NK-92 treated with Interleukin-12 subunit alpha and Interleukin-12 subunit beta, amount 100 ng/mL, for 24 hours (cell line): ENCODE measurements around the gene ATP1A1.

Experiments
- DNase-seq: peaks from one replicate; lab custom pipeline; 2025; lab: John Stamatoyannopoulos, UW

Gene ATP1A1

DNA sequence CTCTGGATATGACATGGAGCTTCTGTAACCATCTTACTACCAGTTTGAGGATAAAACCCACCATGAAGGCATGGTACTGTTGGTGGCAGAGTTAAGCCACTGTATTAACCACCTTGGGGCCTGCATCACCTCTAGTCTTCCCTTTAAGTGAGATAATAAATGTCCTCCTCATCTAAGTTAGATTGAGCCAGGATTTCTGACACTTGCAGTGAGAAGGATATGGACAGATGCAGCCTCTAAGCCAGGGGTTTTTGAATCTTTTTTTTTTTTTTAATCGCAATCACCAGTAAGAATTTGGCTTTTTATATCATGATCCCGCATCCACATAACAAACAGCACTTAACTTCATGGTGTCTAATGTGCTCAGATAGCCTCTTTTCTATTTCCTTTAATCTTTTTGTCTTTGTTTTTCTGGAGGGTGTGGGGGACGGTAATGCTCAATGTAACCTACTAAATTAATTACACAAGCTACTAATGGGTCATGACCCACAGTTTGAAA is 42.2 kb downstream of the ATP1A1 start:
- DNase-seq, result no peak

DNA sequence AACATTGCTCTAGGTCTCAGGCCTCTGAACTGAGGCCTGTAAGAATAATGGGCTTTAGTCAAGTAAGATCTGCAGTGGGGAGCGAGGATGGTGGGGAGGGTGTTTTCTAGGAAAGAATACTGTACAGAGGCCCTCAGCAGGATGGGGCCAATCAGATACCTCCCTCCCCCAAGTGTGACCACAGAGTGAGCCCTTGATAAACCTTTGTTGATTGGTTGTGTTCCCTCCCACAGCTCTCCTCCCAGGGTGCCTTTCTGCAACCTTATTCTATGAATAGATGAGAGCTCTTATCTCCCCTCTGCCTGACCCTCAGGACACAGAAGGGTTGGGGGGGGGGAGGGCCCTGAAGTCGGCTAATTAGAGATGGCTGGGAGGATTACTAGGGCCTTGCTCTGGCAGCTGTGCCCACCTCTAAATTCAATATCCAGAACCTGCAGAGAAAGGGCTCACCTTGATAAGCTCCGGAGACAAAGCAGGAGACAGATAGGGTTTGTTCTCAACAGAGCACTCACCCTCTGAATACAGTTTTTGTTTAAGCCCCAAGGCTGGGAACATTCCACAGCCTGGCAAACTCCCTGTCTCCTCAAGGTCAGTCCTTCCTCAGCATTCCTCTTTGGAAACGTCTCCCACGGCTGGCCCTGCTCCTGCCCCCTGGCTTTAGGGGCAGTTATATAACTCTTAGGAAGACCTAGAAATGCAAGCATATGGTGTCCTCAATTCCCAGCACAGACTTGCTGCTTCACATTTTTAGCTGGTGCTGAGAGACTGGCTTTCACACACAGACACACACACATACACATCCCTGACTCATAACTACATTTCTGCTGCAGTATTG is 42.9 kb downstream of the ATP1A1 start:
- no peak for DNase-seq

DNA sequence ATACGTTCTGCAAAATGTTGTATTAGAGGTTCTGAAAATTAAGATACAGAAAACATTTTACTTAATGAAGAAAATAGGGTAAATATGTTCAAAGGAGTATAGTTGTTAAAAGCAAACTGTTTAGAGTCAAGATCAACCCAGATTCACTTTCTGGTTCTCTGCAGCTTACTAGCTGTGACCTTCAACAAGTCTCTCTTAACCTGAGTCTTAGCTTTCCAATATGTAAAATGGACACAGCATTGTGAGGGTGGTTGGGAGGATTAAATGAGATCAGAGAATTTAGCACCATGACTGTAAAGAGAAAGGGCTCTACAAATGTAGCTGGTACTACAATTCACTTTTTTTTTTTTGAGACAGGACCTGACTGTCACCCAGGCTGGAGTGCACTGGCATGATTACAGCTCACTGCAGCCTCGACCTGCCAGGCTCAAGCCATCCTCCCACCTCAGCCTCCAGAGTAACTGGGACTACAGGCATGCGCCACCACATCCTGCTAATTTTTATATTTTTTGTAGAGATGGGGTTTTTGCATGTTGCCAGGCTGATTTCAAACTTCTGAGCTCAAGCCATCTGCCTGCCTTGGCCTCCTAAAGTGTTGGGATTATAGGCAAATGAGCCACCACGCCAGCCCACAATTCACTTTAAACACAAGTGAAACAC is 43.9 kb downstream of the ATP1A1 start:
- no peak for DNase-seq

DNA sequence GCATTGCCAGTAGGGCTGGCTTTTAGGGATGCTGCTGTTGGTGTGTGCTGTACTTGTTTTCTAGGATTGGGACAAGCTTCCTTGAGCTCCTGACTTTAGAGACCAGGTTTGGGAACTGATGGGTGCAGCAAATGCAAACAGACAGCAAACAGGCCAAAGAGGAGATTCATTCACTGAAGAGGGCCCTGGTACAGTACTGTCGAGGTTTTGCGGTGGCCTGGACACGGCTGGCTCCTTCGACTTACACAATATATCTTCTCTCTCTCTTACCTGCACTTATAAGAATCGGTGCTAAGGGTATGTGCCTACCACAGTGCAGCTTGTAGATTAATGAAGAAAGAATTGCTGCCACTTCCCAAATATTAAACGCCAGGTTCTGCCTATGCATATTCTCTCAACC is 44.6 kb downstream of the ATP1A1 start:
- no peak for DNase-seq

DNA sequence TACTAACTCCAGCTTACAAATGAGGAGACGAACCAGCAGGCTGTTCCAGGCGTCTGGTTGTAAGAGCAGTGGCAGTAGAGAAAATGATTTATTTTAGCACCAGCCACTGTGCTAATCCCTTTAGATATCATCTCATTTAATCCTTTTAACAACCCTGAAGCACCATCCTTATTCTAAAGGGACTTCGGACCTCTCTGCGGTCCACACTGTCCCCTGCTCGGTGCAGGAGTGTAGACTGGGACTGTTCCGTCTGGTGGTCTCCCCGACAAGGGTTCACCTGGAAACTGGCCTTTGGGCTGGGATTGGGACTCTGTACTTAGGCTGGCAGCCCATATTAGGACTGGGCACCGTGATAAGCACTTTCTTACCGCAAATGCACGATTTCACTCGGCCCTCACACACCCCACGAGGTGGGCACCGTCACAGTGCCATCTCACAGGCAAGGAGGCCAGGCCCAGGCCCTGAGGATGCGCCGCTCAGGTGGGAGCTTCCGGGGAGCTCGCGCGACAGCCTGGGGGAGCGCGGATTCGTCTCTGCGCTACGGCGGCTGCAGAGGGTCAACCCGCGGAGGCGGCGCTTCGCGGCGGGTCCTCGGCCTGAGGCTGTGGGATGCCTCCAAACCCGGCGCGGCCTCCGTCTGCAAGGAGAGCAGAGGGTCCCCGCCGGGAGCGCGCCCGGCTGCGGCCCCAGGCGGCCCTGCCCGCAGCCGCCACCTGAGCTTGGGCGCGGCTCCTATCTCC is 45.2 kb downstream of the ATP1A1 start:
- peak; percentile 75 for DNase-seq

DNA sequence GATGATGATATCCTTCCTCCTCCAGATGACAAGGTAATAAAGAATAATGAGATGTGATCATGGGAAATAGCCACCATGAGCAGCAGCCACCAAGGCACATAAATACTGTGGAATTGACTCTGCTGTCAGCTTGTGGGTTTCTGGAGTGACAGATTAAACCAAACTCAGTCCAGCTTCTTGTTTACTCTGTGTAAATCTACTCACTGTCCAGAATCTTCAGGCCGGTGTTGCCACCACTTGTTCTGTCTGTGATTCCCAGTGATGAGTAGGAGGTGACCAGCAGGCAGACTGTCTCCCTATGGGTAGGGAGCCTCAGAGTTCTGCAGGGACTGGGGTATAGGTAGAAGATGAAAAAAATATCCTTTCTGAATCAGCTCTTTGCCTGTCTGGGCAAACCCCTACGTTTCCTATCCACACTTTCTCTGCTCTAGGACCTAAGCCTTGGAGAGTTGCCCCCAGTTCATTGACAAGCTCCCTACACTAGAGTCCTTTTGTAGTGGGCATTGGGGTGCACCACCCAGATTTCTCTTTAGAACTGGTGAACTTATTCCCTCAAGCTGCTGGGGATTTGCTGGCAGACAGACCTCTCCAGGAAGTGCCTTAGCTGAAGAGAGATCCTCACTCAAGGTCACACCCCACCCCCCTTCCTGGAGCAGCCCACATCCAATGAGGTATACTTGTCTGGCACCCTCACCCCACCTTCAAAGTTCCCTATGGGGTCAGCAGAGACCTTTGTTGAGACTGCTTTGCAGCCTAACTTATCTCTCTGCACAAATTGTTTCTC is 47.6 kb downstream of the ATP1A1 start:
- DNase-seq, result no peak

DNA sequence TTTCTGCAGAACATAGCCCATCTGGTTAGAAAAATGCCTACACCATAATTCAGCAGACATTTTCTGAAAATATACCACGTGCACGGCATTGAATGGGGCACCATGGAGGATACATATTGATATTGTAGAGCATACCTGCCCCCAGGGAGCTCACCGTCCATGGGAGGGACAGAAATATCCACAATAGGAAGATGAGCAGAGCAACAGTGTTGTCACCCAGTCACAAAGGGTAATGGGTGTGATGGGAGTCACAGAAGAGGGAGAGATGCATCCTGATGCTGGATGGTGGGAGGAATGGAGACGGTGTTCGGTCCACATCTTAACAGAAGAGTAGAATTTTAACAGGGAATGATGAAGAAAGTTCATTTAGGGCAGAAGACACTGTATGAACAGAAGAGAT is 51.4 kb downstream of the ATP1A1 start:
- no peak for DNase-seq

DNA sequence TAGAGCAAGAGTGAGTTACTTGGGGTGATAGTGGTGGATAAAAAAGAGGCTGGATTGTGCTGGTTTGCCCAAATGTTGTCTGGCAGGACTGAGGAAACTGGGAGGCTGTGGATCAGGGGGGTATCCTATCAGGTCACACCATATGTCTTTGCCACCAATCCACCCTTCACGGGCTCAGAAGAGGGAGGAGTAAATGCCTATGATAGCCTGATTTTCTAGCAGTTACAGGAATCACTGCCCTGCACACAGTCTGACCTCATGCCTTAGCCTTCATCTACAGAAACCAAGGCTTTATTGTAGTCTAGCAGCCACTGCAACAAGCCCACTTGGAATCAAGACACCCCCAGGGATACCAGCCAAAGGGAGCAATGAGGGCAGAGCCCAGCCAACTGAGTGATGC is 51.8 kb downstream of the ATP1A1 start:
- DNase-seq, result no peak

DNA sequence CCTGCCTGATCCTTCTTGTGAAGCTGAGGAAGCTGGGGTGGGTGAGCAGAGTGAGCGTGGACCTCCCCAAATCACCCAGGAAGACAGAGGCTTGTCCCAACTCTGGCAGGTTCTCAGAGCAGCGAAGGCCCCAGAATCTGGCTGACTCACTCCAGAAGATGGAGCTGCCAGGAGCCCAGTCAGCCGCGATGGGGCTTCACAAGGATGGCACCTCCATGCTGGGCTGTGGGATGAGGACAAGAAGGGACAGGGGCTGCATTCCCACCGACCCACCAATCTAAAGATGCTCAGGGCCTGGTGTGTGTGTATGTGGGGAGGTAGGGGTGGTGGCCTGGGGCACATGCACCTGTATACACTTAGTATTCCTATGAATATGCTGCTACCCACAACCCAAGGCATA is 52.9 kb downstream of the ATP1A1 start:
- no peak for DNase-seq

DNA sequence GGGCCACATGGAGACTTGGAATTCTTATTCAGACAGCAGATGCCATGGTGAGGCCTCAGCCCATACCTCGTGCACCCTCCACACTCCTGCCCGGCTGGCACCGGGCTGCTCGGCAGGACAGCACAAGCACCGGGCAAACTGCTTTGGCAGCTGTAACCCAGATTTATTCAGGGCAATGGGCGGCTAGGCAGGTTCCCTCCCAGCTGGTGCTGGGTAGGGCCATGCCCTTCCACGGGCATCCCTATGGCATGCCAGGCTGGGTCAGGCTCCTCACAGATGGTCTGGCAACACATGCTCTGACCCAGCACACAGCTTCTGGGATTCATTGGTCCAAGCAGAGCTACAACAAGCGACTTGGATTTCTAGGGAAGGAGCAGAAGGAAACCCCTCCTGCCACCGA is 53.4 kb downstream of the ATP1A1 start:
- no peak for DNase-seq

DNA sequence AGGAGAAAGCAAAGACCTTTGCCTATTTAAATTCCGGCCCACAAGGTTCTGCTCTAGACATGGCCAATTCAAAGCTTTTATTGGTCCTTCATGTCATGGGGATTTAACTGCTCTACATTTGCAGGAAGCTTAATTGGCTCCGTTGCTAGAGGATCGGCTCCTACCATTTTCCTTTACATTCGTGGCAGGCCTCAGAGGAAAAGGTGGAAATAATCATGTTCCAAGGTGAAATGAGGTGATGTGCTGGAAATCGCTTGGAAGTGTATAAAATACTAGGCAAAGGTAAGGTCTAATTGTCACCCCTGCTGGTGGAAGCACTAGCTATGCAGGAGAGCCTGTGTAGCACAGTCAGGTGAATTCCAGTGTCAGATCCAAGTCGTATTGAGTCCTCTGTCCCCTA is 55.5 kb downstream of the ATP1A1 start:
- DNase-seq, result no peak

DNA sequence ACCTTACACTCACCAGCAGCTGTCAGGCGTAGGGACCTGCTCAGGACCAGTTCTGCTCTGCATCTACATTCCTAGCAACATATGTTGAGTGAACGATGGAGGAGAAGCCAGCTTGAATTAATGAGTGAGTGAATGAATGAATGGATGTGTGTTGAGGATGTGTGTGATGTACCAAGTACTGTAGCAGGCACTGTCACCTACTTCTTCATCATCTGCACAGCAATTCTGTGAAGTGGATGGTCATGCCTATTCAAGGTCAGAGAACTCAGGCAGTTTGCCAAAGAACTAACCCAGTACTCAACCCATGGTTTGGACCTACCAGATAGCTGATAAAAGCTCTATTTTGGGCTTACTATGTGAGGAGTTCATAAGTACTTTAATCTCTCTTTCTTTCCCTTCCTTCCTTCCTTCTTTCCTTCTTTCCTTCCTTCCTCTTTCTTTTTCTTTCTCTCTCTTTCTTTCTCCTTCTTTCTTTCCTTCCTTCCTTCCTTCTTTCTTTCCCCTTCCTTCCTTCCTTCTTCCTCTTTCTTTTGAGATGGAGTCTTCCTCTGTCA is 56.9 kb downstream of the ATP1A1 start:
- no peak for DNase-seq

DNA sequence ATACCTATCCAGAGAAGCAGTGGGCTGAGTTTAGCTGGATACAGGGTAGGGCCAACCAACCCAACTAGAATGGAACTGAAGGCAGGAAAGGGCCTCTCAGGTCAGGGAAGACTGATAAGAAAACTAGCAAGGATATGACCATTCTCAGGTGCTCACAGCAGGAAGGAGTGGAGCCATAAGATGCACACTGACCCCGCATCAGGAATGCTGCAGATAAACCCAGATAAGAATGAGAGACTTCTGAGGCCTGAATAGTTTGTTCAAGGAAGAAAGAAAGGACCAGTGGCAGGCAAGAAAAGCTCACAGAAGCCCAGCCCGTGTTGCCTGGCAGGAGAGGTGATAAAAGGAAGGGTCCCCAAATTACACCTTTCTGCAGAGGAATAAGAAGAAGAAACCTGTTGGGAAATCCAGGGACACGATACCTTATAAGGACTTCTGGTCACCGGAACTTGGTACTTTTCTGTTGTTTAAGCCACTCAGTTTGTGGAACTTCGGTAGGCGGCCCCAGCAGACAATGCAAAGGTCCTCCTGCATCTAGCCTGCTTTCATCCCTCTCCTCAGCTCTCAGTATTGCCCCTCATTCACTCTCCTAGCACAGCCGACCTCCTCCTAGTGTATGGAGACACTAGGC is 58.9 kb downstream of the ATP1A1 start:
- no peak for DNase-seq

DNA sequence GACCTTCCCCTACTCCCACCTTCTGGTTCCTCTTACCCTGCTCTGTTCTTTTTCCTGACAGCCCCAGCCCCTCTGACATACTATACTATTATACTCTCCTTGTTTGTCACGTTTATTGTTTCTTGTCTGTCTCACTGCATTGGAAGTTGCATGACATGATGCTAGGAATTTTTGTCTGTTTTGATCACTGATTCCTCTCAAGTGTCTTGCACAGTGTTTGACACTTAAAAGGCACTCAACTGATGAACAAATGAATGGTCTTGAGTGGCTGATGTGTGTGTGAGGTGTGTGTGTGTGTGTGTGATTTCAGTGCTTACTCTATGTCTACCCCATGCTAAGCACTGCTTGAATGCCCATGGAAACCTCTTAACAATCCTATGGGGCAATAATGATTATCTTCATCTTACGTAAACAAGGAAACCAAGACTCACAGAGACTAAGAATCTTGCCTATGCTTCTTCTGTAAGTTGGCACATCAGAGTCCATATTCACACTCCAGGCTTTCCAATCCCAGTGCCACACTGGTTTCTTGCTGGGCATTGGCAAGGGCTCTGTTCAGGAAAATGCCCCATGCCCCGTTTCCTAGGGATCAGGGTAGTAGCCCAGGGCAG is 59.7 kb downstream of the ATP1A1 start:
- no peak for DNase-seq

DNA sequence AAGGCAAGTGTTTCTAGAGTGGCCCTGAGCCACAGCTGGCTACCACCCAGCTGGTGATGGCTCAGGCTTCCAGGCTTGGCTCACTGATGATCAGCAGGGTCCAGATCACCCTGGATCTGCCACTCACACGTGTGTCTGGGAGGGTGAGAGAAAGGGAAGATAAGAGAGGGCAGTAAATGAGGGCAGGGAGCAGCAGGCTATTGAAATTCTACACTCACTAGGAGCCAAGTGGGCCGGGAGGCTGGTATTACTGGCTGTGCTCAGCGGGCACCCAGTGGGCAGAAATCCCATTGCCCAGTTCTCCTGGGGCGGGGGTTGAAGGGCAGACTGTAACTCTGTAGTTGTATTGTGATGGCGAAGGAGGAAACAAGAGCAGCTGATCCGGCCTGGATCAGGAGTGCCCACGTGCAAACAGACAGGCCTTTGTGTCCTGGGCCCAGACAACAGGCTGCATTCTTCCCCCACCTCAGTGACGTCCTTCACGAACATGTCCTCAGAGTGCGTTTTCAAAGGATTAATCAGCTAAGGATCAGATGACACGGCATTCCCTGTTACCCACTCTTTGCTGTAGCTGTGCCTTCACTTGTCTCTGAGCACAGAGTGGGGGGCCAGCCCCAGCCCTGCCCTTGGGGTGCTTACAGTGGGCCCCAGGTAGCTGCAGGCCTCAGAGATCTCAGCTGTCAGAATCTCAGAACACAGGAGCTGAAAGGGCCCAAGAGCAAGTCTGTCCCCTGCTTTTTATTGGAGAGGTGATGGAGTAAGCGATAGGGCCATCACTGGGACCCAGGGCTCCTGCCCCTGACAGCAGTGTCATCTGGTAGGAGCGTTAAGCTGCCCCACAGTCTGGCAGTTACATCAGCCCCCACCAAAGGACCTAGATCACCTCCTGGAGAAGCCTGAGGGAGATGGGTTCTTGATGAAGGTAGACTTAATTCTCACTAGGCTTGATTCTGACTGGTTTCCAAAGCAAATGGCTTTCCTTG is 60.5 kb downstream of the ATP1A1 start:
- no peak for DNase-seq

DNA sequence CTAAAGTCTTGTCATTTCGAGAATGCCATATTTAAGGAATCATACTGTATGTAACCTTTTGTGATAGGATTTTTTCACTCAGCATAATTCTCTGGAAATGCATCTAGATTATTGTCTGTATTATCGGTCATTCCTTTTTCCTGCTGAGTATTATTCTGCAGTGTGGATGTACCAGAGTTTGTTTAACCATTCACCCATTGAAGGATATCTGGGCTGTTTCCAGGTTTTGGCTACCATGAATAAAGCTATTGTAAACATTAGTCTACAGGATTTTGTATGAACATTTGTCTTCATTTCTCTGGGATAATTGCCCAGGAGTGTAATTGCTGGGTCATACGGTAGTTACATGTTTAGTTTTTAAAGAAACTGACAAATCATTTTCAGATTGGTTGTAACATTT is 61.8 kb downstream of the ATP1A1 start:
- no peak for DNase-seq

DNA sequence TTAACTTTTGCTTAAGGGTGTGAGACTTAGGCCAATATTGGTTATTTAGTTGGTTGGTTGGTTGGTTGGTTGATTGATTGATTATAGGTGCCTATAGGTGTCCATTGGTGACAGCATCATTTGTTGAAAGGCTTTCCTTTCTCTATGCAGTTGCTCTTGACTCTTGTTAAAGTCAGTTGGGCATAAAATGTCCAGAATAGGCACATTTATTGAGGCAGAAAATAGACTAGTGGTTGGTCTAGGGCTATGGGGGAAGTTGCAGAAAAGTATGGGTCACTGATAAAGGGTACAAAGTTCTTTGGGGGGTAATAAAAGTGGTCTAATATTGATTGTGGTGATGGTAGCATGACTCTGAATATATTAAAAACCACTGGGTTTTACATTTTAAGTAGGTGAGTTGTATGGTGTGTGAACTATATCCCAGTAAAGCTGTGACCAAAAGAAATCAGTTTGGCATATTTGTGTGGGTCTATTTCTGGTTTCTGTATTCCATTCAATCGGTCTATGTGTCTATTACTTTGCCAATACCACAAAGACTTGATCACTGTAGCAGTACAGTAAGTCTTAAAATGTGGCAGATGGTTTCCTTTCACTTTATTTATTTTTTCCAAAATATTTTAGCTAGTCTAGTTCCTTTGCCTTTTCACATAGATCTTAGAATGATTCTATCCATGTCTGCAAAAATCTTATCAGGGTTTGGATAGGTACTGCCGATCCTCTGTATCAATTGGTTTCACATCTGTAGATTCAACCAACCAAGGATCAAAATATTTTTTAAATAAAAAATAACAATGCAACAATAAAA is 63.0 kb downstream of the ATP1A1 start:
- DNase-seq, result no peak

DNA sequence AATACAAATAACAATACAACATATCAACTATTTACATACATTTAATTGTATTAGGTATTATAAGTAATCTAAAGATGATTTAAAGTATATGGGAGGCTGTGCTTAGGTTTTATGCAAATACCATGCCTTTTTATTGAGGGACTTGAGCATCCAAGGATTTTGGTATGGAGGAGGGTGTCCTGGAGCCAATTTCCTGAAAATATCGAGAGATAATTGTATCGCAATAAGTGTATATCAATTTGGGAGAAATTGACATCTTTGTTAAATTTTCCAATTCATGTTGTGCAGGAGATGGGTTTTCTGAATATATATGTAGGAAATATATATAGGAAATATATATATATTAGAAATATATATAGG is 63.5 kb downstream of the ATP1A1 start:
- DNase-seq, result no peak

DNA sequence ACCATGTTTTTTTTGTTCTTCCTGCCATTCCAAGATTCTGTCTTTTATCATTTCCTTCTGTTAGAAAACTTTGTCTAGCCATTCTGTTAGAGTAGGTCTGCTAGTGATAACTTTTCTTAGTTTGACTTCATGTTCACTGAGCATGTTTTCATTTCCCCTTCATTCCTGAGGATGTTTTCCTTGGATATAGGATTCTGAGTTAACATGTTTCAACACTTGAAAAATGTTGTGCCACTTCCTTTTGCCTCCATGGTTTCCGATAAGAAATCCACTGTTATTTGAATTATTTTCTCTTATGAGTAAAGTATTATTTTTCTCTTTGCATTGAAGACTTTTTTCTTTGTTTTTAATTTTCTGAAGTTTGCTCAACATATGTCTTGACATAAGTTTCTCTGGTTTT is 66.7 kb downstream of the ATP1A1 start:
- DNase-seq, result no peak
